NB4 (cell line): ENCODE results near the gene TAAR9.
"Not testable (repeated sequence)": the region's sequence is repeated elsewhere in the genome, so short reads cannot be mapped to it uniquely, and the experiment has no call there.

Source experiments
- DNase-seq: peaks from one replicate; pipeline ENCODE4 v3.0.0; 2010; ENCODE audit warnings: low read depth
- H3K4me3 ChIP-seq: one replicate; pipeline ENCODE4 v1.5.1; 2011; ENCODE audit warnings: mild to moderate bottlenecking, low read depth, low read length, moderate library complexity
- CTCF ChIP-seq: IDR thresholded peaks from one replicate; pipeline ENCODE4 v1.5.1; 2012; ENCODE audit warnings: low read depth, low read length
- MAX ChIP-seq: IDR thresholded peaks from 2 replicates; pipeline ENCODE4 v1.6.1; 2011; ENCODE audit warnings: low read depth, low read length
- MYC ChIP-seq: IDR thresholded peaks from 2 replicates; pipeline ENCODE4 v1.6.1; 2011; ENCODE audit warnings: low read depth, low read length
- POLR2A ChIP-seq: IDR thresholded peaks from 2 replicates; pipeline ENCODE4 v1.6.1; 2011; ENCODE audit warnings: mild to moderate bottlenecking; ENCODE audit not compliant: insufficient read length; ENCODE audit errors: extremely low read depth

The TAAR9 gene

GRCh38 chr6:132544826-132545225 is 6.7 kb downstream of the TAAR9 start:
- no peak for TF ChIP-seq MYC
- no peak for TF ChIP-seq MAX
- TF ChIP-seq CTCF, result no peak
- TF ChIP-seq POLR2A, result no peak
- no peak overlapping the region for H3K4me3 ChIP-seq
- DNase-seq, result no peak

- DNase-seq, result no peak
- H3K4me3 ChIP-seq, result no peak overlapping the region
- TF ChIP-seq MAX (no peak), CTCF (no peak), MYC (no peak), POLR2A (no peak)
Observed at GRCh38 chr6:132548746-132549463, 10.8 kb downstream of the TAAR9 start.

- H3K4me3 ChIP-seq, result no peak overlapping the region
- TF ChIP-seq MYC (no peak), POLR2A (no peak), CTCF (no peak), MAX (no peak)
- no peak for DNase-seq
Observed at GRCh38 chr6:132551214-132551613, 13.1 kb downstream of the TAAR9 start.

GRCh38 chr6:132552372-132552771 is 14.3 kb downstream of the TAAR9 start, which contains the start of gene TAAR8:
TAAR8 (plus strand) TSS chr6:132552672; CDS start chr6:132552693, 21 bp downstream.
- no peak for DNase-seq
- H3K4me3 ChIP-seq, result no peak within 1 kb of the TSS
- TF ChIP-seq CTCF (no peak), POLR2A (no peak), MAX (no peak), MYC (no peak)

- H3K4me3 ChIP-seq, DNase-seq: not testable (repeated sequence)
Observed at GRCh38 chr6:132560087-132560486, 22.0 kb downstream of the TAAR9 start.

- TF ChIP-seq CTCF (no peak), MAX (no peak), MYC (no peak), POLR2A (no peak)
- DNase-seq, result no peak
- H3K4me3 ChIP-seq, result no peak overlapping the region
Observed at GRCh38 chr6:132566404-132566803, 28.3 kb downstream of the TAAR9 start.

GRCh38 chr6:132567566-132567965 is 29.5 kb downstream of the TAAR9 start:
- no peak for DNase-seq
- H3K4me3 ChIP-seq, result no peak overlapping the region
- TF ChIP-seq POLR2A, result no peak
- no peak for TF ChIP-seq CTCF
- TF ChIP-seq MAX, result no peak
- TF ChIP-seq MYC, result no peak
